ENCODE data around the gene STK32C. TPM values are rescaled to one million over a fixed set of nuclear protein-coding genes. Genes with fewer than 3 reads are reported as not detected.
A peak's percentile ranks its signal among the peaks of the same experiment; 100 is the strongest.

The STK32C gene
- total and polyA plus RNA-seq, 10 of the 15 experiments (the other 5 are each of a cell fraction or from before 2014, with no cell fraction given) = 1.5 to 18.1 (median 6.4) TPM

GRCh38 chr10:132322586-132323048 is 14.9 kb upstream of the STK32C start:
- CTCF ChIA-PET = no interaction called here
- H3K4me3 ChIP-seq = no peak overlapping the region
- in situ Hi-C loops (cut with MboI) = no loop called here
- peaks cover 36% of the 10 kb centered on the region for H3K4me1 ChIP-seq (ENCODE audit: control insufficient read depth, insufficient read depth, low read length)
- peaks cover 0 to 3% of the 10 kb centered on the region in 2 experiments; a peak in 1 of 4 replicates for H3K36me3 ChIP-seq (ENCODE audit: control insufficient read depth in 2 of 2, insufficient read depth in 2 of 2, low read length in 1 of 2)
- ATAC-seq = no peak
- intact Hi-C loops (cut with micrococcal nuclease; ENCODE audit: unreplicated experiment) = loop anchor here (5.0 to 10.0 kb wide), 2 partner anchors 215 to 252 kb away; partner anchors contain the start of gene INPP5A
- no peak overlapping the region for H2AFZ ChIP-seq (ENCODE audit: control insufficient read depth, low read depth, low read length)
- no TSS peak for BruUV-seq (replicated peaks)
- FAIRE-seq = peak; percentile 44
- 66% methylated on average over 6 of the region's 6 CpGs for WGBS (ENCODE audit: insufficient coverage, insufficient replicate concordance, low lambda C conversion rate, missing lambda C conversion rate)
- peaks cover 1% of the 10 kb centered on the region; the same call in 1 of the 3 replicates for H3K9me3 ChIP-seq (replicated peaks; ENCODE audit: control insufficient read depth, insufficient read depth, low read length)
- H3K4me2 ChIP-seq (ENCODE audit: control insufficient read depth, insufficient read depth) = 0 out of 2 replicates have a peak overlapping the region, but pooled peaks have one; percentile 26
- RAD21 ChIA-PET (ENCODE audit: unreplicated experiment) = no interaction called here
- DNase-seq (ENCODE audit: low read depth, low spot score) = no peak
- no peak overlapping the region for H3K9ac ChIP-seq (ENCODE audit: control insufficient read depth, insufficient read depth, low read length)
- SMC1A ChIA-PET (ENCODE audit: uncharacterized antibody, unreplicated experiment) = no interaction called here
- POLR2A ChIA-PET = no interaction called here
- H4K20me1 ChIP-seq (ENCODE audit: control insufficient read depth, insufficient read depth) = no peaks in the 10 kb centered on the region
- no peaks in the 10 kb centered on the region for H3K27me3 ChIP-seq (replicated peaks in 1 of 2; ENCODE audit: control insufficient read depth in 2 of 2, insufficient read depth in 2 of 2, low read length in 1 of 2)
- H3K79me2 ChIP-seq (ENCODE audit: control insufficient read depth, insufficient read depth, low read length) = no peaks in the 10 kb centered on the region
- H3K27ac ChIP-seq (ENCODE audit: control insufficient read depth, insufficient read depth) = no peak overlapping the region
- TF ChIP-seq, protein P1, sequence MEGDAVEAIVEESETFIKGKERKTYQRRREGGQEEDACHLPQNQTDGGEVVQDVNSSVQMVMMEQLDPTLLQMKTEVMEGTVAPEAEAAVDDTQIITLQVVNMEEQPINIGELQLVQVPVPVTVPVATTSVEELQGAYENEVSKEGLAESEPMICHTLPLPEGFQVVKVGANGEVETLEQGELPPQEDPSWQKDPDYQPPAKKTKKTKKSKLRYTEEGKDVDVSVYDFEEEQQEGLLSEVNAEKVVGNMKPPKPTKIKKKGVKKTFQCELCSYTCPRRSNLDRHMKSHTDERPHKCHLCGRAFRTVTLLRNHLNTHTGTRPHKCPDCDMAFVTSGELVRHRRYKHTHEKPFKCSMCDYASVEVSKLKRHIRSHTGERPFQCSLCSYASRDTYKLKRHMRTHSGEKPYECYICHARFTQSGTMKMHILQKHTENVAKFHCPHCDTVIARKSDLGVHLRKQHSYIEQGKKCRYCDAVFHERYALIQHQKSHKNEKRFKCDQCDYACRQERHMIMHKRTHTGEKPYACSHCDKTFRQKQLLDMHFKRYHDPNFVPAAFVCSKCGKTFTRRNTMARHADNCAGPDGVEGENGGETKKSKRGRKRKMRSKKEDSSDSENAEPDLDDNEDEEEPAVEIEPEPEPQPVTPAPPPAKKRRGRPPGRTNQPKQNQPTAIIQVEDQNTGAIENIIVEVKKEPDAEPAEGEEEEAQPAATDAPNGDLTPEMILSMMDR (IDR thresholded peaks at IDR 0.05 in 2 of 3, conservative IDR thresholded peaks at IDR 0.05 in 1 of 3; ENCODE audit: control insufficient read depth in 2 of 3, extremely low read depth in 1 of 3, insufficient read depth in 1 of 3, low read depth in 3 of 3, low read length in 3 of 3) = no peak
- no peak for TF ChIP-seq CEBPB (IDR thresholded peaks at IDR 0.05; ENCODE audit: borderline replicate concordance in 1 of 2, low read depth in 2 of 2, low read length in 2 of 2)
- TF ChIP-seq, protein P2, sequence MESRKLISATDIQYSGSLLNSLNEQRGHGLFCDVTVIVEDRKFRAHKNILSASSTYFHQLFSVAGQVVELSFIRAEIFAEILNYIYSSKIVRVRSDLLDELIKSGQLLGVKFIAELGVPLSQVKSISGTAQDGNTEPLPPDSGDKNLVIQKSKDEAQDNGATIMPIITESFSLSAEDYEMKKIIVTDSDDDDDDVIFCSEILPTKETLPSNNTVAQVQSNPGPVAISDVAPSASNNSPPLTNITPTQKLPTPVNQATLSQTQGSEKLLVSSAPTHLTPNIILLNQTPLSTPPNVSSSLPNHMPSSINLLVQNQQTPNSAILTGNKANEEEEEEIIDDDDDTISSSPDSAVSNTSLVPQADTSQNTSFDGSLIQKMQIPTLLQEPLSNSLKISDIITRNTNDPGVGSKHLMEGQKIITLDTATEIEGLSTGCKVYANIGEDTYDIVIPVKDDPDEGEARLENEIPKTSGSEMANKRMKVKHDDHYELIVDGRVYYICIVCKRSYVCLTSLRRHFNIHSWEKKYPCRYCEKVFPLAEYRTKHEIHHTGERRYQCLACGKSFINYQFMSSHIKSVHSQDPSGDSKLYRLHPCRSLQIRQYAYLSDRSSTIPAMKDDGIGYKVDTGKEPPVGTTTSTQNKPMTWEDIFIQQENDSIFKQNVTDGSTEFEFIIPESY (IDR thresholded peaks at IDR 0.05) = no peak
- no peak for TF ChIP-seq TARDBP (IDR thresholded peaks at IDR 0.05; ENCODE audit: borderline replicate concordance)

Data from GM12878 (cell line).